Left hindlimb (tissue), 1 donor: ENCODE measurements around the gene SUN3.

ENCODE experiments used
- DNase-seq: peaks from one replicate; pipeline ENCODE4 v3.0.0-alpha.2; 2018

SUN3 gene, protein sequence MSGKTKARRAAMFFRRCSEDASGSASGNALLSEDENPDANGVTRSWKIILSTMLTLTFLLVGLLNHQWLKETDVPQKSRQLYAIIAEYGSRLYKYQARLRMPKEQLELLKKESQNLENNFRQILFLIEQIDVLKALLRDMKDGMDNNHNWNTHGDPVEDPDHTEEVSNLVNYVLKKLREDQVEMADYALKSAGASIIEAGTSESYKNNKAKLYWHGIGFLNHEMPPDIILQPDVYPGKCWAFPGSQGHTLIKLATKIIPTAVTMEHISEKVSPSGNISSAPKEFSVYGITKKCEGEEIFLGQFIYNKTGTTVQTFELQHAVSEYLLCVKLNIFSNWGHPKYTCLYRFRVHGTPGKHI

GRCh38 chr7:48028938-48029337 lies at the start of gene SUN3:
TSS of gene SUN3 (minus strand) at chr7:48029107. CDS start at chr7:48028938, 169 bp downstream.
- DNase-seq, result no peak

DNA sequence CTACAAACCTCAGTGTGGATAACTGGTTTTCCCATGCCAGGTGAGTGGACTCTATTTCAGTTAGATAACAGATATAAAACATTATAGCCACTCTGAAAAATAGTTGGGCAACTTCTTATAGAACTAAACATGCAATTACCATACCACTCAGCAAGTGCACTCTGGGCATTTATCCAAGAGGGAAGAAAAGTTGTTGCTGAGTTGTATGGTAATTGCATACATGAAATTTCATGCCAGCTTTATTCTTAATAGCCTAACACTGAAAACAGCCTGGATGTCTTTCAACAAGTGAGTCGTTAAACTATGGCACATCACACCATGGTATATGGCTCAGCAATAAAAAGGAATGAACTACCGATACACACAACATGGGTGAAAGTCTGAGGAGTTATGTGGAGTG lies 49.6 kb upstream of the SUN3 start:
- no peak for DNase-seq

DNA sequence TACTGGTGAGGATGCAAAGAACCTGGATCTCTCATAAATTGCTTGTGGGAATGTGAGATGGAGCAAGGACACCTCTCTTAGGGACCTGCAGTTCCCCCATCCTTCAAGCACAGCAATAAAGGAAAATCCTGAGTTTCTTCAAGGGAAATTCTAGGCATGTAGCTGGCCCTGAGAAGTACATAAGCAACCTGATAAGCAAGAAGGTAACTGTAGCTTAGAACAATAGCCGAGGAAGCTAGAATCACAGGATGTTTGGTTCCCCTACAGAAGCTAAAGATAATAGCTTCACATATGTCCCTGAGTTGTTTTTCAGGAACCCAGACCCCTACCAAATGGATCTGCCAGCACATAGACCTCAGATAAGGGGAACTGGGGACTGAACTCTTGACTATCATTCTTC lies 48.5 kb upstream of the SUN3 start:
- DNase-seq, result no peak

DNA sequence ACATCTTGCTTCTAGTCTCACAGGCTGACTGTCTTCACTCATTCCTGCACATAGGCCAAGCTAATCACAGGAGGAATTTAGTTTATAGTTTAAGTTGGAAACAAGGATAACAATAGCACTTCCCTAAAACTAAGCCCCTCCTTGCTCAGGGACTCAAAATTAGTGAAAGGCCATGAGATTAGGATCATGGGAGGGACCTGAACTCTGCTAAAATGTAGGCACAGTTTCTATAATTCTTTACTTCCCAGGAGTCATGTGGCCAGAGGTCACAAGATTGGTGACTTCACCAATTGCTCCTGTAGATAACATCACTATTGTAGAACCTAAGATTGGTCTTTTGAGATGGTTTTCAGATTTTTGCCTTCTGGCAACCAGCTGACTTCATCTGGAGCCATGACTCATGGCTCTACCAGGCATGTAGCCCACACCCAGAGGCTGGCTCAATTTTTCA lies 45.3 kb upstream of the SUN3 start:
- DNase-seq, result no peak

DNA sequence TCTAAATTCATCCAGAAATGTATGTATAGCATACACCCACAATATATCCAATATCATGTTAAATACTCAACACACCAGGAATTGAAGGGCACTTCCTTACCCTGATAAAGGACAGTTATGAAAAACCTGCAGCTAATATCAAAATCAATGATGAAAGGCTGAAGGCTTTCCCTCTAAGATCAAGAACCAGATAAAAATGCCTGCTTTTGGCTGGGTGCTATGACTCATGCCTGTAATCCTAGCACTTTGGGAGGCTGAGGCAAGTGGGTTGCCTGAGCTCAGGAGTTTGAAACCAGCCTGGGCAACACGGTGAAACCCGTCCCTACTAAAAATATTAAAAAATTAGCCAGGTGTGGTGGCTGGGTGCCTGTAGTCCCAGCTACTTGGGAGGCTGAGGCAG lies 38.6 kb upstream of the SUN3 start:
- DNase-seq, result no peak

DNA sequence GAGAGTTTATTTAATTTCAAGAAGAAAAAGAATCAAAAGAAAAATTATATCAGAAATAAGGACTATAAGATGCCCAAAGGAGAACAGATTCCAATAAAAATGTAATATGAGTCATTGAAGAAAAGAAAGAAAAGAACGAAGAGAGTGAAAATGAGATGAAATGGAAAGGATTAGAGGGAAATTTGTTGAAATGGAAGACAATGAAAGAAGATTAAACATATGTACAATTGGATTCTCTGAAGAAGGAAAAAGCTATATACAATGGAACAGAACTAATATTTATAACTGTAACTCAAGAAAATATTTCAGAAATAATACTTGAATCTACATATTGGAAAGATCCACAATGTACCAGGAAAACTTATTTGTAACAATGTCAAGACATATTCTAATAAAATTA lies 35.1 kb upstream of the SUN3 start:
- DNase-seq, result no peak

DNA sequence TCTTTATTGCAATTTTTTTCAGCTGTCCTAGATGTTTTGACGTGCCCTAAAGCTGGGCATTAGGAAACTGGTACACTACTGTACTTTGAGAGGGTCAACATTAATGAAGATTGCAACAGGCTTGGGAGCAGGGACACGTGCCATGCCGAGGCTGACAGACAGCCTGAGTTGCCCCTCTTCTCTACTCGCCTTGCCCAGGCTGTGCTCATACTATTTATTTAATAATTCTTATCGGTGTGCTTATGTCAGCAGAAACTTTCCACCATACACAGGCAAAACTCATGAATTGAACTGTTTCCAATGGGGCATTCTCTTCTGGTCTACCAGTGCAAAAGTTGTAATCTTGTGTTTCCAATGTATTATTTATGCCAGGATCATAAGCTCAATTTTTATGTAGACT lies 30.8 kb upstream of the SUN3 start:
- DNase-seq, result no peak

GRCh38 chr7:48058990-48059389 lies 30.1 kb upstream of the SUN3 start:
- DNase-seq, result no peak

DNA sequence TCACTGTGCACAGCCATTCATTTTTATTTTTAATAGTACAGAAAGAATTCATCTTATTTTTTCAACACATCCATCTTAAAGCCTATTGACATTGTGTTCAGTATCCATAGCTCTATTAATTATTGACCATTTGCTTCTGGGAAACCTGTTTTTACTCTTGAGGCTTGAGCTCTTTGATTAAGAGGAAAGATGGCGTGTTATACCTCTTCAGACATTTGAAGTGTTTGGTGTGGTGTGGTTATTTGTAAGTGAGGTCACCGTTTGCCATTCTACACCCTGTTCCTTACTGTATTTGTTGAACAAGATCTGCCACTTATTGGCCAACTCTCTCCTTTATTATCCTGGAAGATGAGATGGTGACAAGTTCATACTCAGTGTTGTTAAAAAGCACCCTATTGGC lies 24.8 kb upstream of the SUN3 start:
- no peak for DNase-seq

GRCh38 chr7:48052748-48053147 lies 23.8 kb upstream of the SUN3 start:
- no peak for DNase-seq

DNA sequence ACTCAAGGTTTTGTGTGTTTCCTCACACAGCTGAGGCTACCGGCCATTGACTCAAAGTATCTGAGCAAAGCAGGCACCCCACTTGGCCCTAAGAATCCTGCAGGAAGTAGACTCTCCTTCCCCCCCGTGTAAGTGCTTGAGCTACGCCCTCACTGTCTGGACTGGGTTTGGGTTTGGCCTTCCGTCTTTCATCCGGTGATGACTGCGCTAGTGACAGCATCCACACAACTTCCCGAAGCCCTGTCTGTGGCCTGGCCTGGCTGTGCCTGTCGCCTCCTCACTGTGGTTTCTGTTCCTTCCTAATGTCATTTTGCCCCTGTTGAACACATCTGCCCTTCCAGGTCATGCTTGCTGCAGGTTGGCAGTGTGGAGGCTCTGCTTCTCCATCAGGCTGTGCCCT lies 20.9 kb upstream of the SUN3 start:
- no peak for DNase-seq

GRCh38 chr7:48048113-48048512 lies 19.2 kb upstream of the SUN3 start:
- DNase-seq, result no peak

DNA sequence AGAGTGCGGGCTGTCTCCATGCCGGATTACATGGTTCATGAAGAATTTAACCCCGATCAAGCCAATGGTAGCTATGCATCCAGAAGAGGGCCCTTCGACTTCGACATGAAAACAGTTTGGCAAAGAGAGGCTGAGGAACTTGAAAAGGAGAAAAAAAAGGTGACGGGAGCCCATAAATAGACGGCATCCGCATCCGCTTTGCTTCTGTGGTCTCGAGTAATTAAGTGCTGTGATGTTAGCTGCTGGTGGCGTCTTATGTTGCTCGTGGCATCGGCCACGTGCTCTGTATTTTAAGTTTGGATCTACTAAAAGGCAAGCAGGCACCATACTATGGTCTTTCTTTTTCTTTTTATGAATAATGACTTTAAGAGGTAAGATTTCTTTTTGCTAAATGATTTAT lies 17.6 kb upstream of the SUN3 start:
- no peak for DNase-seq

GRCh38 chr7:48045195-48045765 lies 16.4 kb upstream of the SUN3 start:
- no peak for DNase-seq

DNA sequence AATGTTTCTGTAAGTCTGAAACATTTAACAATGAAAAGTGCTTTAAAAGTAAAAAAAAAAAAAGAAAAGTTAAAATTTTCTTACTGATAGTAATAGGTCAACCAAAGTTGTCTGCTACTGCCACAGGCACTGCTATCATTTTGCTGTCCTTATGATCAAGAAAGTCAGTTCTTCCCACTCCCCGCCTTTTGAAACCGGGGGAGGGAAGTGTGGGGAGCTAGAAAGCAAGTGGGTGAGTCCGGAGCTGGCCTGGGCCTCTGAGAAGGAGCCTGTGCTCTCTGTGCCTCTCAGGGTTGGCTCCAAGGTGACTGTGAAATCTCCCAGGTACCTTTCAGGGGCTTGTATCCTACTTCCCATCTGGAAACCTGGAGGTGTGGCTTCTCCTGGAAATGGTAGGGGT lies 13.7 kb upstream of the SUN3 start:
- DNase-seq, result no peak

- DNase-seq, result no peak
Measured at GRCh38 chr7:48042216-48042615, 13.3 kb upstream of the SUN3 start.

GRCh38 chr7:48041653-48041970 lies 12.7 kb upstream of the SUN3 start:
- DNase-seq, result no peak

- no peak for DNase-seq
Measured at GRCh38 chr7:48040944-48041652, 12.2 kb upstream of the SUN3 start.

- DNase-seq, result no peak
Measured at GRCh38 chr7:48038815-48039506, 10.1 kb upstream of the SUN3 start.

GRCh38 chr7:48035967-48036478 lies 7.1 kb upstream of the SUN3 start:
- DNase-seq, result peak; percentile 53

DNA sequence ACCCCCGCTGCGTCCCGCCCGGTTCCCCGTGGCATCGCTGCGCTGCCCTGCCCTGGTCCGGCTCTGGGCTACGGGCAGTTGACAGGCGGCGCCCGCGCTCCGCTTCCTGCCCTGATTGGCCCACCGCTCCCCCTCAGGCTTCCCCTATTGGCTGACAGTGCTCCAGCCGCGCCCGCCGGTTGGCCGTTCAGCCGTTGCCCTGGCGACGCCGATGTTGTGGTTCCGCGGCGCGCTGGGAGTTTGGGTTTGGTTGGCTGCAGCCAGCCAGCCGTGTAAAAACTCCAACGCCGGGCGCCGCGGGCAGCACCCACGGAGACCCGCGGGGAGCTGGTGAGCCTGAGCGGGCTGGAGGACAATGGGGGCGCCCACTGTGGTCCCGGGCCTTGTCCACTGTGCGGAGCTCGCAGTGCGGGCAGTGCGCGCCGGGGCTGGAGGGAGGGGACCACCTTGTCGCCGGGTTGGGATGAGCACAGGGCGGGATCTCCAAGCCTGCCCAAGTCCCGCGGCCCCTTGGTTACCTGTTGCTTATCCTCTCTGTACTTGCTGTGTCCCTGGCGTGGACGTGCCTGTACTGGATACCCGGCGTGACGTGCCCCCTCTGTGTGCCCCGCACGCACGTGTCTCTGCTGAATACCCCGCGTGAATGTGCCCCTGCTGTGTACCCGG lies 6.5 kb upstream of the SUN3 start, which contains the start of gene C7orf57:
Gene C7orf57, plus strand, starts transcription at position 243 of the 666 bp plus-strand sequence. CDS start 766 bp downstream, outside the sequence.
- DNase-seq, result peak; percentile 90

- no peak for DNase-seq
Measured at GRCh38 chr7:48033922-48034321, 5.0 kb upstream of the SUN3 start.

GRCh38 chr7:48031111-48031510 lies 2.2 kb upstream of the SUN3 start:
- DNase-seq, result no peak
